GM12864 (cell line): ENCODE measurements around the gene MBNL2.
A peak's percentile ranks its signal among the peaks of the same experiment; 100 is the strongest.

Source experiments
- DNase-seq: peaks from one replicate; pipeline ENCODE4 v3.0.0-alpha.2; 2011; ENCODE audit warnings: low read depth
- H3K4me3 ChIP-seq: 2 replicates; pipeline ENCODE4 v1.5.1; 2011; ENCODE audit warnings: mild to moderate bottlenecking, low read depth, low read length, control low read depth
- CTCF ChIP-seq: IDR thresholded peaks from 2 replicates; pipeline ENCODE4 v1.5.1; 2011; ENCODE audit warnings: low read depth, mild to moderate bottlenecking, moderate library complexity, low read length, control low read depth, inconsistent platforms; ENCODE audit errors: missing control alignments

Gene MBNL2

DNA sequence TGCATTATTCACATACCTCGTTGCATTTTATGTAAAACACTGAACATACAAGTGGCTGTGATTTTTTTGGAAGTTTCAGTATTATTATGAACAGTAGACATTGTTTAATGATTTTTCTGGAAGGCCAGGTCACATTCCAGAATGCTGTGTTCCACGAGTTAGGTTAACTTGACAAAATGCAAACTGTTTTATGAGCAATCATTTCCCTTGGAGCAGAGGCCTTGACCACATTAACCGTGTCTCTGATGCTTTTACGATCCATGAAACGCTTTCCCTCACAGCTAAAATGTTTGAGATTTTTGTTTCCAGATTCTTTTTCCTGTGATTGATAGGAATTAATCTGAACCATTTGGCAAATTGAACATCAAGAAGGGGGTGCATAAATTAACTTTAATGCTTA lies 57.8 kb downstream of the MBNL2 start:
- TF ChIP-seq CTCF: no peak
- DNase-seq: no peak
- H3K4me3 ChIP-seq: peak overlapping the region; percentile 6; the same call in 1 of the 2 replicates

DNA sequence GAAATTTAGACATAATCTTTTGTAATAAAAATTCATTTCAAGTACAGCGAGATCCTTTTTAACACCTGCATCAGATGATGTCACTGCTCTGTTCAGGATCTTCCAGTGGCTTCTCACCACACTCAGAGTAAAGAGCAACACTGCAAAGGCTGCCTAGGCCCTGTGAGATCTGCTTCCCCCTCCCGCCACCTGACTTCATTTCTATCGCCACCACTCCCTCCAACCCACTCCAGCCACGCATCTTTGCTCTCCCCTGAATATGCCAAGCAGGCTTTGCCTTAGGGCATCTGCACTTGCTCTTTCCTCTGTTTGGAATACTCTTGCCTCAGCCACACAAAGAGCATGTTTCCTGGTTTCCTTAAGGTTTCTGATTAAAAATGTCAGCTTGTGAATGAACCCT lies 58.3 kb downstream of the MBNL2 start:
- no peak overlapping the region for H3K4me3 ChIP-seq
- no peak for DNase-seq
- TF ChIP-seq CTCF: no peak

DNA sequence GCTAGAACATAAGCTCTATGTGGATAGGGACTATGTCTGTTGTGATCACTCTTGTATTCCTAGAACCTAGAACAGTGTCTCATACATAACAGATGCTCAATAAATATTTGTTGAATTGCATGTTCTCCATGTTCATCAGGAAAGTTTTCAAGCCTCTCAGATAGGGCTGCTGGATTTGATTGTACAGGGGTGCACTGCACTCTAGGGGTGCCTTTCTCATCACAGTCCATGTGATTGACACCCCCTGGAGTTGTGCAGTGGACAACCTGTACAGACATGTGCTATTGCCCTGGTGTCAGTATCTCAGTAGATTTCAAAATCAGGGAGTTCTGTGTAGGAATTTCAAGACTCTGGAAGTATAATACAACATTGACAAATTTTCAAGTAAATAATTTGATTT lies 58.9 kb downstream of the MBNL2 start:
- no peak for TF ChIP-seq CTCF
- H3K4me3 ChIP-seq: no peak overlapping the region
- DNase-seq: no peak

GRCh38 chr13:97282705-97283104 lies 60.6 kb downstream of the MBNL2 start:
- DNase-seq: no peak
- no peak for TF ChIP-seq CTCF
- no peak overlapping the region for H3K4me3 ChIP-seq

DNA sequence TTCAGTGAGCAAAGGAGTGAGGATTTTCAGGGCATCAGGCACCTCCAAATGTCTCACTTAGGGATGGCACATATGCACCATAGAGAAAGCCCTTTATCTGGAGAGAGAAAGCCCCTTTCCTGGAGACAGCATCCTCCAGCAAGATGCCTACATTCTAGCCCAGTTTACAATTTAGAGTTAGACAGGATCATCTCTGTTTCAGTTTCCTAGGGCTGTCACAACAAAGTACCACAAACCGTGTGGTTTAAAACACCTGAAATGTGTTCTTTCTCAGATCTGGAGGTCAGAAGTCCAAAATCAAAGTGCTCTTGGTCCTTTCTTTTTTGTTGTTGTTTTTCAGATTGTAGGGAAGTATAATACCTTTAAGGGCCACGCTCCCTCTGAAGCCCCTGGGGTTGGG lies 61.8 kb downstream of the MBNL2 start:
- no peak for TF ChIP-seq CTCF
- no peak for DNase-seq
- H3K4me3 ChIP-seq: no peak overlapping the region

GRCh38 chr13:97284558-97284957 lies 62.4 kb downstream of the MBNL2 start:
- H3K4me3 ChIP-seq: no peak overlapping the region
- TF ChIP-seq CTCF: no peak
- no peak for DNase-seq

GRCh38 chr13:97285221-97285955 lies 63.3 kb downstream of the MBNL2 start:
- no peak overlapping the region for H3K4me3 ChIP-seq
- DNase-seq: no peak
- no peak for TF ChIP-seq CTCF
